HG02852 (cell line): ENCODE measurements around the gene NR2F2.
A peak's percentile ranks its signal among the peaks of the same experiment; 100 is the strongest.

Source experiments
- ATAC-seq: cut with Tn5 transposase; IDR thresholded peaks from one replicate; pipeline ENCODE4 v1.9.1; 2021; ENCODE audit warnings: mild to moderate bottlenecking, moderate library complexity; ENCODE audit not compliant: unreplicated experiment

NR2F2 gene

DNA sequence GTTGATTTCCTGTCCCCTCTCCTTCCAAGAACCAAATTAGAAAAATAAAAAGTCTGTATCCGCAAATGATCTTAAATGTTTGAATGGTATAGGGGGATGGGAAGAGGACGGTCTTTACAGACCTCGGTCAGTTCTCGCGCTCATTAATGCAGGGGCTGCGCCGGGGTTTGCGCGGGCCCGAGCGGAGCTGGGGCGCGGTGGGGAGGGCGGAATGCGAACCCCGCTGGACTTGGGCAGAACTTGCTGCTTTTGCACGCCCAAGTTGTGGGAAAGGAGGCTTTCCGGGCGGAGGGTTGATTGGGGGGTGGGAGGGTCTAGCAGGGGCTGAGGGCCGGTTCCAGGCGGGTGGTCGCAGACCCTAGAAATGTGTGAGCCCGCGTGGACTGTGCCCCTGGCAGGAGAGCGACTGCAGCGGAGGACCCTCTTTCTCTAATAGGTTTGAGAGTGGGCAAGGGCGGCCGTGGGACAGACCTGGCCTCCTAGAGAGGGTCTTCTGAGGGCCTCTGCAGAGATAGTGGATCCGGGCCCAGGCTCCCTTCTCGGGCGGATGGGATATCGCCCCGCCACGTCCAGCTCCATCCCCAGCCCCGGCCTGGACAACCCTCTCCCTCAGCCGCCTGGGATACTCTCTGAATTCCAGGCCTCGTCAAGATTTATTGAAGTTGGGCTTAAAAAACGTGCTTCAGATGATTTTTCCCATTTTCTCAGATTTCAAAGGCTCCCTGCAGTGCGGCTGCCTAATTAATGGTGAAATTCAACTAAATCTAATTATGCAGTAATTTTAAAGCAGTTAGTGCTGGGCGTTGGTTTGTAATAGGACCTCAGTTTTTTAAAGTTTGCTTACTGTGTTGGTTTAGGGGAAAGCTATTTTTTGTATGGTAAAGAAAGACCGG is 11.3 kb downstream of the NR2F2 start:
- ATAC-seq, result no peak

DNA sequence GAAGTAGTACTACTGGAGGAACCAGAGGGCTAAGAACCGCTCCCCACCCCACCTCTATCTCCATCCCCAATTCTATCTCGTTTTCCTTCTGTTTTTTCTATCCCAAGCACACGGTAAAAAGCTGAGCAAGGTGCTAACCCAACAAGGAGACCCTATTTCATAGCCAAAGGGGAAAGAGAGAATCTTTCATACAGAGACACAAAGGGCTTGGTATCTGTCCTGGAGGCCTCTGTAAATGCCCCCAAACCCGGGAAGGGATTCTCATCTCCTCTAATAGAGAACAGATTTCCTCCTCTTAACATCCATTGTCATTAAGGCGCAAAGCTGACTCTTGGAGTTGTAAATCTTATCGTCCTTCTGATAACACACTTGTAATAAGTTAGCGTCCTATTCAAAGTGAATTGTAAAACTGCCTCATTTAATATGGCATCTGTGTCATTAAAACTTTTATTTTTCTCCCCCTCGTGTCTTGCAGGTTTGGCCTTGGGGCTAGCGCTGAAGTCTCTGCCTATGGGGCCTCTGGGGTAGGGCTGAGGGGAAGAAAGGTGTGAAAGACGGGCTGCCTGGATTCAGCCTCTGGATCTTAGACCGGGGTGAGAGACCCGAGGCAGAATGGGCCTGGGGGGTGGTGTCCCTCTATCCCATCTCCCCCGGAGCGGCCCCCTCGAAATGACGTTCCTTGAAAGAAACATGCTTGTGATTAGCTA is 12.1 kb downstream of the NR2F2 start:
- no peak for ATAC-seq

DNA sequence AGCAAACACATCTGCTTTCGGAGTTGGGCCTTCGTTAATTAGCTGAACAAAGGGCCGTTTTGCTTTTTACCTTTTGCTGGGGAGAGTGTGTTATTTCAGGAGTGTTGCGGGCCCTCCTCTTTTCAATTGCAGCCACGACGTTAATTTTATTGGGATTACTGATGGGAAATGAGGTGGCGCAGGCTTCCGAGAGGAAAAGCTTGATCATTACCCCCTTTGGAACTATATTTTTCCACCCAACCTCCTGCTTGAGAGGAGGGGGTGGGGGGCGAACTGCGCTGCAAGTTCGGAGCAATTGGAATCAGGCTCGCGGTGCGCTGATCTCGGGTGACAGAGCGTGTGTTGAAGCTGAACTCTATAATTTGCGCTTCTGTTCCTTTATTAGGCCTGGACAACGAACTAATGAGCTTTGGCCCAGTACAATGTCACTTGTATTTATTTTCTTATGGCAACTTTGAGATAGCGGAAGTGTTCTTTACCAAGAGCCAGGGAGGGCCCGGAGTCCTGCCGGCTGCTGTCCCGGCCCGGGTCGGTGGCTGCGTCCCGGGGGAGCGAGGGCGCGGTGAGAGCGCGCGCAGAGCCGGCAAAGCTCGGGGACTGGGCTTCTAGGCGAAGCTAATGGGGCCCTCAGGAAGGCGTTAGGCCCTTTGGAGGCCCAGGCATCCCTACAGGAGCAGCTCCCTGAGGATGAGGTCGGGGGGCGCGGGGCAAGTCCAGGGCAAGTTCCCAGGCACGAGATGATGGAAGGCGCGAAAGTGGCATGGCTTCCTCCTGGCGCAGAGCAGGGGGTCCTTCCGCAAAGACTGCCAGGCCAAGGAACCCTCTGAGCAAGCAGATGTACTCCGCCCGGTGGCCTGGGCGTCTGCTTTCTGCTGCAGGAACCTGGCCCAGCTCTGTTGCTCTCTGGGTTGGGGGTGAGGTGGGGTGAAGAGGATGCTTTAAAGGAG is 12.9 kb downstream of the NR2F2 start:
- no peak for ATAC-seq

DNA sequence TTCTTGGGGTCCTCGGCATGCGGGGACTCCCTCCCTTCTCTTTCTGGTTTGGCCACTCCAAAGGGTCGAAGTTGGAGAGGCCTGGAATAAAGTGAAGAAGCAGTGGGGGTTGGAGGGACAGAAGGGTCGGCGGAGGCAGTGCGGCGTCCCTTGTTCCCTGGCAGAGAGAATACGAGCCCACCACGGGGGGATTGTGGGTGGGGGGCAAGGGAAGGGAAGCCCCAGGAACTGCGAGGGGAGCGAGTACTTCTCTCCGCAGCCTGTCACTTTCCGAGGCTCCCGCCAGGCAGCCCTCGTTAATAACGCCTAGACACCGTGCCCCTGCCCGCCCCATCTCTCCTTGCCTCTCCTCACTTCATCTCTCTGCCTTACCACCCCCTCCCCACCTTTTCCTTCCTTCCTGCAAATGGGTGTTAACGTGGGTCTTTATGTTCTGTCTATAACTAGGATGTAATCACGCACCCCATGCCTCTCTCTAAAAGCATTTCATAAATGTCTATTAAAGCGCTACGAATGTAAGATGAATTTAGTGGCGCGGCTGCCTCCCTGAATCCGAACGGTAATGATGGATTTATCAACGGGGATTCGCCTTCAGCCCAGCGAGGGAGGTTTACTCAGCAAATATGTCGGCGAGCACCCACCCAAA is 13.7 kb downstream of the NR2F2 start:
- no peak for ATAC-seq

DNA sequence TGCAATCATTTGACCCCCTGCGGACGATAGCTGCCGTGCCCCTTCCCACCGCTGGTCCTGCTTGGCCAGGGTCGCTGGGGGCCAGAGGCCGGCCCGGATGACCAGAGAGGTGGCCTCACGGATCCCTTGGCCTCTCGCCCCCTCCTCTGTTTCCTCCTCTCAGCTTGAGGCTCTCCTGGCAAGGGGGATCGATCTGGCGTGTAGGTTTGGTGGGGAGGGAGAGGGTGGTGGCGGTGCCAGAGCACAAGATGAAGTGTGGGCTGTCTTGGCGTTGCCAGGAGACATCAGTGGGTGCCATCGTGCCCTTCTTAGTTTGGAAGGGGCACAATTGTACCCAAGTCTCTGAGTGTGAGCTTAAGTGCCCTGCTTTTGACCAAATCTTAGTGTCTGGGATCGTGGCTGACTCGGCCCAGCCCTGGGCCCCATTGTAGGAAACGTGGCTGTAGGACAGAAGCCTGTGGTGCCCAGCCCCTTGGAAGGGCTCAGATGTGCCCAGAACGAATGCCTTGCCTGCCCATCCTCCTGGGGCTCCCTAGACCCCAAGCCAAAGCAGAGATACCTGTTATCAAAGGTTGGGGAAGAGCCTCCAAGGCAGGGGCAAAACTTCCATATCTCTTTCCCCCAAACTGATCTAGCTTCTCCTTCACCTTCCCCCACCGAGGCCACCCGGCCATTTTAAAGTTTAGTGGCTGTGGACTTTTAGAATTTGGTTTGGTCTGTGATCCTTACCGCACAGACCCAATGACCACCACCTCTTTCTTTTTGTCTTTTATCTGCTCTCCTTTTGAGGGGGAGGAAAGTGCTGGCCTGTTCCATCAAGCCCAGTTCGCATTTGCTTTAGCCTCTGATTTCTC is 14.4 kb downstream of the NR2F2 start:
- no peak for ATAC-seq

DNA sequence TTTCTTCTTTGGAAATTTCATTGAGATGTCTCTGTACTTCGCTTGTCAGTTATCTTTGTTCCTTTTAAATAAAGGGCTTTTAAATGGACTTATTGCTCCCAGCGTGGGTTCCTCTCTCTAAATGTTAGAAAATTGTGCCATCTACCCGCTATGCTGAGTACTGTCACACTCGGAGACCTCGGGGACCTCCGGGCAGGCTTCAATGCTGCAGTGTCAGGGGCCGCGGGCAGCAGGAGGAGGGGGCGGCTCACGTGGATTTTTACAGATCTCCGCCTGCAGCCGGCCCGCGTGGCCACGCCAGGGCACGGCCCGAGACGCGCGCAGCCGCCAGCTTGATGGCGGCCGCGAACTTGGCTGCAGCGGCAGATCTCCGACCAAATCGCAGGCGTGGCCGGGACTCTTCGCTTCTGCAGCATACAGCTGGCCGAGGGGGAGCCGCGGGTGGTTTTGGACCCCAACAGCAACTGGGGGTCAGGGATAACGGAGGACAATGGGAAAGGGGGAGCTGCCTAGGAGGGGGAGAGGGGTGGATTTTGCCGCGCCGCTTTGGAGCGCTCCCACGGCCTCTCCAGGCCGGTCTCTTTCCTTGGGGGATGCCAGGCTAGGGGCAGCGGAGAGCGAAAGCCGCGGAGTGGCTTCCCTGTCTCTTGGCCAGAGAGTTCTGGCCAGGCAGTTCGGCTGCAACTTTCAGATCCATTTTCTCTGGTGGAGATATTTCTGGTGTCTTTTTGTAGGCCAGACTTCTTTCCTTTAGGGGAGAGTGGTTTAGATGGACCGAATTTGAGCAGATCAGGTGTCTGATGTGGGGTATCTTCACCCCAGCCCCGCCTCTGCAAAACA is 15.3 kb downstream of the NR2F2 start:
- peak; percentile 66 for ATAC-seq

DNA sequence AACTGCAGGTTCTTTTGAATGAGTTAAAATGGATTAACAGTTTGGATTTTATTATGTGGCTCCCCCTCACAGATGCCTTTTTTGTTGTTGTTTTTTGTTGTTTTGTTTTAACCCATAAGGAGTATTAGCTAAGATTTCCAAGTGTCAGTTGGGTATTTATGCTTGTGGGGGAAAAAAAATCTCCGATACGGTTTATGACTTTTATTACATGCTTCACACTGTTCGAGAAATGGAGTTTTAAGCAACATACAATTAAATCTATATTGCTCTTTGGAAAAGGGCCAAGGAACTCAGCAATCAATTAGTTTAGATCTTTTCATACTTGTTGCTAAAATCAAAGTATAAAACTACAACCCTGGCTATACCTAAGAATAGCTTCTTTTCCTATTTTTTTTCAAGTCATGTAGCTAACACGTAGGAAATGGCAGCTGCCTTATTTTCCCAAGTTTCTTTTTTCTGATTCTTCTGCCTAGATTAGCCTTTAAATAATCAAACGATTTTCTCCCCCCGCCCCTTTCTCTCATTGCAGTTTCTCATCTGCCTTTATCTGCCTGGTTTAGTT is 16.0 kb downstream of the NR2F2 start:
- ATAC-seq, result no peak

DNA sequence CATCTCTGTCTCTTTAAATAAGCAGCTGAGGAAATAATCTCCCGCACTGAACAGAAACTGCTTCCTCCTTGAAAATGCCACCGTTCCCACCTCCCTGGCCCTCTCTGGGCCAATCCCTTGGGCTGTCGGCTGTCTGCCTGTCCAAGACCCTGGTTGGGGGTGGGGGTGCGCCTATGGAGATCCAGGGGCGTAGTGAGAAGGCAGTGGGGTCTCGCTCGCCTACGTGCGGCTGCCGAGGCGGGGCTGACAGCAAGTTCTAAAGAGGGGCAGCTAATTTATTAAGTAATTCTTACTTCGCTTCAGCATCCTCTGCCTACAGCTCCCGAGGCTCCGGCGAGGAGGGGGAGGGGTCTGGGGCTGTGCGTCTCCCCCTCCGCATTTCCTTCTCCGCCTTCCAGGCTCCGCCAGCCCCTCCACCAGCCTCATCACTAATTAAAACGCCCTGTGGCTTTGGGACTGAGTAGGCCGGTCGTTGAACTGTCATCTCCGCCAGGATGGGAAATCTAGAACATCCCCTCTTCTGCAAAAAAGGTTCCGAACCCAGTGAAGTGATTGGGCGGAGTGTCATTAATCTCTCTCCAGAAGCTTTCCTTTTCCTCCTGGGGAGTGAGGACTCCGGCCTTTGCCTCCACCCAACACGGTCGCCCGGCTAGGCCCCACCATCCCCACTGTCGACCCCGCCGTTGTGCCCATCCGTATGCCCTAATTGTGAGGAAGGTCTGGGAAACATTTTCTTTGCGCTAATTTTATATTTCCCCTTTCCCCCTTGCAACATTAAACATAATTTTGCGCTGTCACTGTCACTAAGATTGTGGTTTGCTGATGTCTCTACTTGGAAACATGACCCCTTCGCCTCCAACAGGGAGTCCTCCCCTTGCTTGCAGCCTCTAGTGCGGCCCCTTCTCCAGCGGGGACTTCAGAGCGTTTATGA is 16.9 kb downstream of the NR2F2 start:
- ATAC-seq, result no peak

DNA sequence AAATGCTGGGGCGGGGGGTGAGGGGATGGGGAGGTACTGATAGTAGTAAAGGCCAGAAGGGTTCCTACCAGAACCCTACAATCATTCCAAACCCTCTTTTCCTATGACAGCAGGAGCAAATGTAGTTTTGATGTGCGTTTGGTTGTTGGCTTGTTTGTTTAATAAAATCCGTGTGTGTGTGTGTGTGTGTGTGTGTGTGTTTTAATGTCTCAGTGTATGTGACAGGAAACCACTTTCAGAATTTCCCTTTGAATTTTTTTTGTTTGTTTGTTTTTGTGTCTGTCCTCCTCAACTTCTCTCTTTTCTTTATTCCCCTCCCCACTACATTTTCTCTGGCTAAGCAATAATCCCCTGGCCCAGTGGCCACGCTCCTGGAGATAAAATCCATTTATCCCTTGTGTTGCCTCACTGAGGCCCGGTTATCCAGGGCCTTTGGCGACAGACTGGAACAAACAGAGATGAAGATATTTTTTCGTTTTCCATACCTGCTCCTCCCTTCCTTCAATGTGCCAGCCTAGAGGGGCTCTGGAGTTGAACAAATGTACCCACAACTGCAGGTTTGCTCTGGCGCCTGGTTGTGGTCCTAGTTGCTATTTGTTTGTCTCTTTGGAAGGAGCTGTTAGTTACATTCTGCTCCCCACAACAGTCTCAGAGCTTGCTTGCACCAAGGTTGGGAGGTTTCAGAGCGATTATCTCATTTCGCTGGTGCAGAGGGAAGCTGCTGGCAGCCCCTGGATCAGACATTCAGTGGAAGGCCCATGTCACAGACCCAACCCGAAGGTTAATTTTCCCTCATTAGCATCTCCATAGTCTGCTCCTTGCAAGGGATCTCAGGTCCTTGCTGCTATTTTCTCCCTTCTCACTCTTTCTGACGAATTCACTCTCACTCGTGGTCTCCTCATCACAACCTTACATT is 17.9 kb downstream of the NR2F2 start:
- ATAC-seq, result no peak

DNA sequence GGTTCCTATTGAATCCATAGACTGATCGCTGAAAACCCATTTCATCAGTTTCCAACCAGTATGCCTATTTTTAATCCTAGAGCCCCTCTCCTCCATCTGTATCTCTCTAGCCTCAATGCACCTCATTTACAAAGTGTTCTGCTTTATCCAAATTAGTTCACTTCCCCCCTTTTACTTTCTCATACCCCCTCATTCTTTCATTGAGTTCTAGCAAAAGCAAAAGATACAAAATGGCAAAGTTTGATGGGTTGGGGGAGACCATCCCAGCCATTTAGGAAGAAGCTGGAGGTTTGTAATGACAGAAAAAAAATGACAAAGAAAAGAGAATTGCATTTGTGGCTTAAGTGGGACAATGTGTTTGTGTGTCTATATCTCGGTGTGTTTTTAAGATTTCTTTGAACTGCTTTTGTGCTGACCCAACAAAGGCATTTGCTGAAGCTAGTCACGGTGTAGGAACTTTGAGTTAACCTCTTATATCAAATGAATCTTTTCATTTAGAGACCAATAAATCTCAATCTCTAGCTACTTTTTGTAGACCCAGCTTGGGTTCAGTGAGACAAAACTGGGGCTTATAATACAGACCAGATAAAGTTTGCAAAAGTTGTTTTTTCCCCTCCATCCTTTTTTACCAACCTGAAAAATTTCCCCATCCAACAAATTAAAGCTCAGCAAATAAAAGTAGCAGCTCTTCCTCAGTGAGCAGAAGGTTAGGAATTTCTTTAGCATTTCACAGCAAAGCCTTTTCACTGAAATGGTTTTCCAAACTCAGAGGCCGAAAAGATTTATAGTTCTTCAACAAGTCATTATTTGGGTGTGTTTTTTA is 18.7 kb downstream of the NR2F2 start:
- ATAC-seq, result no peak

DNA sequence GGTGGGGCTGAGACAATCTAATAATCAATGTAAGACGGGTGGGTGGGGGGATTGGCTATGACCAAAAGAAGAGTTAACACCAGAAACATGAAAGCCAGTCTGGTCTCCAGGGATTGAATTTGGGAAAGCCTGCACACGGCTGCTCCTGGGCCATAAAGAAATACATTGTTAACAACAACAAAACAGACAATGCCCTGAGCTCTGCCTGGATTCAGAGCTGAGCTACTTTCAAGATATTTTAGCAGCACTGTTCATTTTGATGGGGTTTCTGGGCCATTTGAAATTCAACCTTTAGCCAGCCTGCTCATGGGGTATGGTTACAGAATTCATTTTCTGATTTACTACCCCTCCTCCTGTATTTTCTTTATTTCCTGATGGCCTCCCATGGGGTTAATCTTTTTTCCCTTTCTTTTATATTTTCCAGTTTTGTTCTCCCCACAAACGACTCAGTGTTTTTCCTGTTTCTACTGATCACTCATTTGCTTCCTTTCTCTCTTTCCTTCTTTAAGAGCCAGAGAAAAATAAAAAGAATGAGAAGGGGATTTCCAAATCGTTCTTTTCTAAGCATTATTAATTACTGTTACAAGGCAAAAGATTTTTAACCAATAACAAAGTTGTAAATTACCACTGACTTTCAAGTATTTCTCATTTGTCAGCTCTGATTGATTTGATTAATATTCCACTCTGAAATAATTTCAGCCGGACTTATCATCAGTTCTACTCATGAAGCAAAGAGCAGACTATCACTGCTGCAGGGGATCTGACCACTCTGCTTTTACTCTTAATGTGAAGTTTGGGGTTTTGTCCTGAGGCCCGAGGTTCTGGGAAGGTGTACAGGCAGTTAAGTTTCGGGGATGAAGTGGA is 19.6 kb downstream of the NR2F2 start:
- no peak for ATAC-seq

DNA sequence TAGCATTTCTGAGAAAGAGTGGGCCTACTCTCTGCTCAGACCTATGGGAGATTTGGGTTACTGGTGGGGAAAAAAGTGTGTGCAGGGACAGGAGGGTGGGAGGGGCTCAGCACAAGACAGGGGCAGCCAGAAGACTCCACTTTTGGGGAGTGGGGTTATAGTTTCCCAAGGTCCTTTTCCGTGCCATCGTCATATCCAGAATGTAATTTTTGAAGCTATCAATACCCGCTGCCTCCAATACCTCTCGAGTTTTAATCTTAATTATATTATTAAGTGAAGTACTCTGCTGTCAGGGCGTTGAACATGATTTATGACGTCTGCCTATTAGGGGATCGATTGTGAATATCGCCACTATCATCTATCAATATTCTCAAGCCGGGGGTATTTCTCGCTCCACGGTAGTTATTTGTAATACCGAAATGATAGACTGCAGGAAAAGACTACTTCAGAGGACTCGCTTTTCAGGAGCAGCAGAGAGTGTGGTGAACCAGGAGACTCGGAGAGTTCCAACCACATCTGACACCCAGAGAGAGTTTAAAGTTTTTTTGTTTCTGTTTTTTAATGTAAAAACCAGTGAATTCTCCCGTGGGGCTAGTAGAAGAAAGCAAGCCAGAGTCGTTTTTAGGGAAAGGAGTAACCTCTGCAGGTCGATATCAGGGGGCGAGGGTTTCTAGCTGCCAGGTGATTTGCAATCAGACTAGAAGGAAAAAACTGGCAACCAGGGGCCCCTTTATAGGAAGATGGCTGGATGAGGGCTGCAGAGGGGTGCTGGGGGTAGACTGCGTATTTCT is 20.6 kb downstream of the NR2F2 start:
- ATAC-seq, result no peak

DNA sequence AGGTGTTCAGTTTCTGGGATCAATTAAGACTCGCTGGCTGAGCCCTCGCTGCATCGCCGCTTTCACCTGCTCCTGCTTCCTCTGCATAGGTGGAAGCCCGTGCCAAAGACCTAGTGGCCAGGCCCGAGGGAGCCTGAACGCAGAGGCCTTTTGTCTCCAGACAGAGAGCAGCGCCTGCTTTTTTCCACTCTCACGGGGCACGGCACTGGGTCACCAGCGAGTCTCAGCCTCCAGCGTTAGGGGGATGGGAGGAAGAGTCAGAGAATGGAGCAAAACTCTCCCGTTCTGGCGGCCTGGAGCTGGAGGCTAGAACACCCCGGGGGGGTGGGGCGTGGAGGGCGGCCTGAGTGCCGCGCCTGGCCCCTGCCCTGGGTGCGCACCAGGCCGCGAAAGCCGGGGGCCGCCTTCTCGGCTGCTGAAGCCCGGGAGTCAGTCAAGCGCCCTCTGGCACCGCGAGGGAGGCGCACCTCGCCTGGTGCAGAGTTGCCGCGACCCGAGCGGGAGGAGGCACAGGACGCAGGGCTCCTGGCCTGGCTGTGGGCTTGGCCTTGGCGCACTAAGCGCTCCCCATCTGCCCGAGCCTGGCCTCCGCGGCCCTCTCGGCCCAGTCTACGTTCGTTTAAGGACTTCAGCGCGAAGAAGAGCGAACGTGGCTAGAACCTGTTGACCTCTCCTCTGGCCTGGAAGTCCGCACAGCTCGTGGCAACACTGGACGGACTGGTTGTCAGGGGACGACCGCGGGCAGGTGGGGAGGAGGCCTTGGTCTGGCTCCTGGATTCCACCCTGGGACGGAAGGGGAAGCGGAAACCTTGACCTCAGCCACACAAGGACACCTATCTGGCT is 21.5 kb downstream of the NR2F2 start:
- no peak for ATAC-seq
